B cell (primary cell): Measurements from ENCODE around the gene CHMP1B. TPM values are rescaled to one million over a fixed set of nuclear protein-coding genes. Genes with fewer than 3 reads are reported as not detected.
"Not testable (repeated sequence)": the region's sequence is repeated elsewhere in the genome, so short reads cannot be mapped to it uniquely, and the experiment has no call there.

Experiments used
- ATAC-seq: fragments of 200-7000 bp; cut with Tn5 transposase; one replicate; pipeline ENCODE4 v1.10.0; 2021; ENCODE audit warnings: low read depth, mild to moderate bottlenecking, moderate number of reproducible peaks, moderate library complexity
- CTCF ChIA-PET: fragments of 350-600 bp; sonication (Branson Sonifier 250); formaldehyde crosslinking; loops from one replicate; lab custom pipeline; 2021; ENCODE audit warnings: antibody characterized with exemption, inconsistent platforms; lab: Charles Lee
- POLR2A ChIA-PET: fragments of 350-600 bp; sonication (Branson Sonifier 250); formaldehyde crosslinking; loops from one replicate; lab custom pipeline; 2021; ENCODE audit warnings: antibody characterized with exemption; lab: Charles Lee
- DNase-seq: peaks from one replicate; pipeline ENCODE4 v3.0.0; 2013
- H2AFZ ChIP-seq: 2 replicates; pipeline ENCODE4 v1.6.1; 2012; ENCODE audit warnings: mild to moderate bottlenecking, low read depth, low read length; ENCODE audit not compliant: insufficient read depth, poor library complexity, severe bottlenecking
- H3K27ac ChIP-seq, 2 donors: 1 replicate in 1 of 2; 2 replicates in 1 of 2; pipeline ENCODE4 v1.5.1; 2012 to 2013; ENCODE audit warnings: low read length in 2 of 2, mild to moderate bottlenecking in 2 of 2, moderate library complexity in 1 of 2
- H3K27me3 ChIP-seq, 4 experiments: fragments of 200-600 bp in 1 of 4; sonication (generic) in 1 of 4; replicated peaks in 1 of 4; 1 replicate in 2 of 4; 2 replicates in 2 of 4; pipeline versions ENCODE4 v1.6.1 to v1.7.0; 2013 to 2016; ENCODE audit warnings: low read length in 3 of 4, mild to moderate bottlenecking in 2 of 4, mixed read lengths in 1 of 4, moderate library complexity in 1 of 4; ENCODE audit not compliant: insufficient read depth in 4 of 4, control insufficient read depth in 3 of 4; ENCODE audit errors: control extremely low read depth in 1 of 4
- H3K36me3 ChIP-seq, 2 experiments: replicated peaks in 1 of 2; 1 replicate in 1 of 2; 2 replicates in 1 of 2; pipeline versions ENCODE4 v1.6.1 to v1.7.1; 2013; ENCODE audit warnings: low read length in 1 of 2; ENCODE audit not compliant: insufficient read depth in 2 of 2, control insufficient read depth in 1 of 2; ENCODE audit errors: control extremely low read depth in 1 of 2, extremely low read depth in 1 of 2
- H3K4me1 ChIP-seq, 2 donors: fragments of 200-600 bp in 1 of 2; sonication (generic) in 1 of 2; 1 replicate in 1 of 2; 2 replicates in 1 of 2; pipeline versions ENCODE4 v1.5.1 to v1.6.1; 2013 to 2017; ENCODE audit warnings: low read length in 2 of 2; ENCODE audit not compliant: control insufficient read depth in 2 of 2, insufficient read depth in 2 of 2
- H3K4me2 ChIP-seq: replicated peaks from 2 replicates; pipeline ENCODE3; 2012; ENCODE audit warnings: mild to moderate bottlenecking, low read depth, low read length; ENCODE audit not compliant: poor library complexity, severe bottlenecking
- H3K4me3 ChIP-seq, 5 experiments: fragments of 200-600 bp in 1 of 5; sonication (generic) in 1 of 5; 1 replicate in 3 of 5; 2 replicates in 2 of 5; pipeline versions ENCODE4 v1.5.1 to v1.7.0; 2011 to 2016; ENCODE audit warnings: low read length in 4 of 5, mild to moderate bottlenecking in 4 of 5, low read depth in 2 of 5, control low read depth in 1 of 5, moderate library complexity in 1 of 5; ENCODE audit not compliant: insufficient read depth in 1 of 5; ENCODE audit errors: control extremely low read depth in 1 of 5, extremely low read depth in 1 of 5
- H3K79me2 ChIP-seq: fragments of 200-600 bp; sonication (generic); one replicate; pipeline ENCODE4 v1.6.0; 2016; ENCODE audit warnings: low read length; ENCODE audit not compliant: control insufficient read depth, insufficient read depth
- H3K9ac ChIP-seq: fragments of 200-600 bp; sonication (generic); 2 replicates; pipeline ENCODE4 v1.6.1; 2017; ENCODE audit warnings: mild to moderate bottlenecking, low read length, moderate library complexity
- H3K9me3 ChIP-seq, 3 donors: one replicate each; pipeline versions ENCODE4 v1.6.1 to v1.7.1; 2013; ENCODE audit warnings: low read length in 2 of 3; ENCODE audit not compliant: control insufficient read depth in 2 of 3, insufficient read depth in 1 of 3; ENCODE audit errors: control extremely low read depth in 1 of 3
- H4K20me1 ChIP-seq: 2 replicates; pipeline ENCODE4 v1.6.0; 2012; ENCODE audit warnings: mild to moderate bottlenecking, low read length; ENCODE audit not compliant: insufficient read depth, control insufficient read depth, poor library complexity, severe bottlenecking
- H3K27ac Mint-ChIP-seq: one replicate; pipeline ENCODE4 v1.8.0; 2021; ENCODE audit warnings: mixed read lengths
- H3K27me3 Mint-ChIP-seq: one replicate; pipeline ENCODE4 v1.8.0; 2021; ENCODE audit warnings: mixed read lengths
- H3K4me1 Mint-ChIP-seq: one replicate; pipeline ENCODE4 v1.8.0; 2021; ENCODE audit warnings: mixed read lengths
- H3K4me3 Mint-ChIP-seq: one replicate; pipeline ENCODE4 v1.8.0; 2021; ENCODE audit warnings: mixed read lengths
- H3K9me3 Mint-ChIP-seq: one replicate; pipeline ENCODE4 v1.8.0; 2022; ENCODE audit warnings: mixed read lengths; ENCODE audit not compliant: insufficient read depth
- CTCF ChIP-seq: fragments of 200-600 bp; IDR thresholded peaks from one replicate; pipeline ENCODE4 v1.8.0; 2022; ENCODE audit warnings: antibody characterized with exemption, mild to moderate bottlenecking
- EZH2 ChIP-seq: IDR thresholded peaks from 2 replicates; pipeline ENCODE4 v1.6.1; 2012; ENCODE audit warnings: borderline replicate concordance, low read depth, mild to moderate bottlenecking, moderate library complexity, low read length; ENCODE audit not compliant: insufficient read depth, poor library complexity, severe bottlenecking
- WGBS: methylation state at CpG from one replicate; pipeline ENCODE4 v1.1.5; 2013; ENCODE audit warnings: missing lambda C conversion rate; ENCODE audit not compliant: insufficient coverage; 5-methylcytosine and 5-hydroxymethylcytosine counted together
- intact Hi-C: fragments of 100-400 bp; cut with micrococcal nuclease; formaldehyde crosslinking; loops from one replicate; pipeline ENCODE4 v1.10.0; 2022
- polyA plus RNA-seq: library from polyadenylated mRNA; depleted of rRNA; stranded (reverse); fragments of >200 nt; gene quantifications from 2 replicates; pipeline ENCODE4 v1.2.3, GENCODE V29; 2012
- total RNA-seq, 2 donors: library from RNA; stranded (reverse); fragments of 120-200 nt in 1 of 2; gene quantifications; 1 replicate in 1 of 2; 2 replicates in 1 of 2; pipeline versions ENCODE4 v1.2.3 to v1.2.4, GENCODE V29; 2013 to 2022

Gene CHMP1B
- total and polyA plus RNA-seq, 2 donors (not counting 1 experiment from before 2014, with no cell fraction given) = 55.4 to 86.0 TPM

GRCh38 chr18:11889284-11889683 is 38.1 kb downstream of the CHMP1B start:
- ChIA-PET POLR2A (no interaction called here), CTCF (interaction anchor here (0.6 kb wide), 1 partner anchor 279 kb away, joined by 3 read pairs; no protein-coding TSS in a partner anchor)
- Mint-ChIP-seq H3K27me3 (no peaks in the 10 kb centered on the region), H3K27ac (no peak overlapping the region), H3K4me1 (peaks cover 19% of the 10 kb centered on the region), H3K9me3 (no peaks in the 10 kb centered on the region), H3K4me3 (no peak overlapping the region)
- no peak overlapping the region for H2AFZ ChIP-seq
- H3K9ac ChIP-seq = no peak overlapping the region
- intact Hi-C loops = no loop called here
- H3K79me2 ChIP-seq = no peaks in the 10 kb centered on the region
- no peak overlapping the region for H3K4me3 ChIP-seq
- DNase-seq (no peak), ATAC-seq (no peak)
- no peak for TF ChIP-seq CTCF
- TF ChIP-seq EZH2 = no peak
- WGBS = 91% methylated on average over 4 of the region's 5 CpGs
- no peak overlapping the region for H3K27ac ChIP-seq
- H3K4me2 ChIP-seq = no peak overlapping the region
- H3K9me3 ChIP-seq = no peaks in the 10 kb centered on the region
- peaks cover 11 to 59% of the 10 kb centered on the region in 2 experiments for H3K36me3 ChIP-seq
- no peaks in the 10 kb centered on the region for H4K20me1 ChIP-seq
- no peaks in the 10 kb centered on the region for H3K27me3 ChIP-seq
- H3K4me1 ChIP-seq = peaks cover 11 to 20% of the 10 kb centered on the region in 2 donors

- ATAC-seq = no peak
- ChIA-PET POLR2A (no interaction called here), CTCF (no interaction called here)
- H3K4me3 Mint-ChIP-seq = no peak overlapping the region
- Histone ChIP-seq H4K20me1 (no peaks in the 10 kb centered on the region), H3K36me3 (peaks cover 6 to 51% of the 10 kb centered on the region in 2 experiments), H3K27ac (no peak overlapping the region), H3K79me2 (no peaks in the 10 kb centered on the region), H3K4me3 (no peak overlapping the region), H3K27me3 (no peaks in the 10 kb centered on the region), H2AFZ (no peak overlapping the region), H3K4me1 (peaks cover 3 to 6% of the 10 kb centered on the region in 2 donors), H3K4me2 (no peak overlapping the region), H3K9ac (no peak overlapping the region), H3K9me3 (no peaks in the 10 kb centered on the region)
- 92% methylated on average over 5 of the region's 9 CpGs for WGBS
- no peak for DNase-seq
- H3K27me3 Mint-ChIP-seq = no peaks in the 10 kb centered on the region
- intact Hi-C loops = no loop called here
- TF ChIP-seq EZH2 = no peak
- no peak for TF ChIP-seq CTCF
- H3K4me1 Mint-ChIP-seq = peaks cover 5% of the 10 kb centered on the region
- no peak overlapping the region for H3K27ac Mint-ChIP-seq
- no peaks in the 10 kb centered on the region for H3K9me3 Mint-ChIP-seq
Observed at GRCh38 chr18:11891737-11892136, 40.5 kb downstream of the CHMP1B start.

GRCh38 chr18:11892438-11892837 is 41.2 kb downstream of the CHMP1B start:
- H3K9ac ChIP-seq, H4K20me1 ChIP-seq, H2AFZ ChIP-seq, DNase-seq, CTCF ChIA-PET, H3K27me3 ChIP-seq, H3K4me1 Mint-ChIP-seq, H3K79me2 ChIP-seq, H3K4me3 Mint-ChIP-seq, H3K27me3 Mint-ChIP-seq, H3K27ac ChIP-seq, POLR2A ChIA-PET, H3K4me1 ChIP-seq, H3K27ac Mint-ChIP-seq, ATAC-seq, H3K9me3 Mint-ChIP-seq, H3K4me2 ChIP-seq, intact Hi-C loops, H3K9me3 ChIP-seq, H3K4me3 ChIP-seq: not testable (repeated sequence)
- 96% methylated on average over 3 of the region's 7 CpGs for WGBS
- H3K36me3 ChIP-seq = peaks cover 3 to 48% of the 10 kb centered on the region in 2 experiments
